ENCODE data around the gene SLC27A3.

Gene SLC27A3

DNA sequence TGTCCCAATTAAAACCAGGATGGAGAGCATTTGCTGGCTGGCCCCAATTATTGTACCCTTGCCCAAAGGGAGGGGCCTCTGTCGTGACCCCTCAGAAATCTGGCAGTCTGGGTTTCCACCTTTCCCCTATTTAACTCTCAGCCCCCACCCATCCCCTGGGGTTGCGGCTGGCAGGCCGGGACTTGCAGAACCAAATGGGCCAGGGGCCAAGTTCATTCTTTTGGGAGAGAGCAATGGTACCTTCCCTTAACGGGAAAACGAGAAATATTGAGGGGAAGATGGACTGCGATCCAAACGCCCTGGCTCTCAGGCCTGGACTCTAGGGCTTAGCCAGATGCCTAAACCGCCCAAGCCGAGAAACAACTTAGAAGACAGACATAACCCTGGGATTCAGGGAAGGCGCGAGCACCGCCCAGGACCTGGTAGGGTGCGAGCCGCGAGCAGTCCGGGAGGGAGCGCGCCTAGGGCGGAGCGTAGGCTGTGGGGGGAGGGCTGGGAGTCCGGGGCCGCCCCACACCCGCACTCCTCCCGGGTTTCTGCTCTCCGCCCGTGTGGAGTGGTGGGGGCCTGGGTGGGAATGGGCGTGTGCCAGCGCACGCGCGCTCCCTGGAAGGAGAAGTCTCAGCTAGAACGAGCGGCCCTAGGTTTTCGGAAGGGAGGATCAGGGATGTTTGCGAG lies at the start of gene SLC27A3:
SLC27A3 (plus strand) TSS at position 628 of the 678 bp plus-strand sequence. CDS start 91 bp downstream, outside the sequence.
- no peak for DNase-seq

DNA sequence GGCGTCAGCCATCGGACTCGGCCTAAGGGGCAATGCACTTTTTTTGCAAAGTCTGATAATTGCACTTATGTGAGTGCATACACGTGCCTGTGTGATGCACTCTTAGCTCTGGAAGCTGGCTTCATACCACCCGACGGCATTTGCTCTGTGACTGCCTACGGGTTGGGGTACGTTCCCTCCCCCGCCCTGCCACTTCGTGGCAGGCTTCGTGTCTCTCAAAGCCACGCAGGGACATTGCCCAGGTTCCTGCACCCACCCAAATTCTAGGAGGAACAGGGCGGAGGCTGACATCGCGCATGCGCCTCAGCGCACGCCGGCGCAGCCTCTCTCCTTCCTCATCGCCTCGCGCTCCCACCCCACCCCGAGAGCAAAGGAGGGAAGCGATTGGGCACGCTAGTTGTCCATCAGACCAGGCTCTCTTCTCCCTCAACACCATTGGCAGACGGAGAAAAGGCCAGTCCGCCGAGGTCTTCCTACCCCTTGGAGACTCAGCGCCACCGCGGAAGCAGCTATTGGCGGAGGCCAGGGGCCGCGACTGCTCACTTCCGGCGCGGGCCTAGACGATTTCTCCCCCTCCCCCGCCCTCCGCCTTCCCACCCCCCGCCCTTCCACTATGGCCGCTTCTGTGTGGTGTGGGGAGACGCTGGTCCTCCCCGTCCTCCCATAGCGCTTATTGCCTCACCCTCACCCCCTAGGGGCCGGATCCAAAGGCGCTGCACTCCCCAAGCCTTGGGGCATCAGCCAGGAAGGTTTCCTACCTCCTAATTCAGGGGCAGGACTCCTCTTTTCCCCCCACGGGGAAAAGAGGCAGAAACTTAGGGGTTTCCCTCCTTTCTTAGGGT lies 47.5 kb upstream of the SLC27A3 start, which contains the start of gene INTS3:
INTS3 (plus strand) TSS at position 588 of the 842 bp plus-strand sequence. CDS start 585 bp downstream, outside the sequence.
- DNase-seq, result peak; percentile 100

DNA sequence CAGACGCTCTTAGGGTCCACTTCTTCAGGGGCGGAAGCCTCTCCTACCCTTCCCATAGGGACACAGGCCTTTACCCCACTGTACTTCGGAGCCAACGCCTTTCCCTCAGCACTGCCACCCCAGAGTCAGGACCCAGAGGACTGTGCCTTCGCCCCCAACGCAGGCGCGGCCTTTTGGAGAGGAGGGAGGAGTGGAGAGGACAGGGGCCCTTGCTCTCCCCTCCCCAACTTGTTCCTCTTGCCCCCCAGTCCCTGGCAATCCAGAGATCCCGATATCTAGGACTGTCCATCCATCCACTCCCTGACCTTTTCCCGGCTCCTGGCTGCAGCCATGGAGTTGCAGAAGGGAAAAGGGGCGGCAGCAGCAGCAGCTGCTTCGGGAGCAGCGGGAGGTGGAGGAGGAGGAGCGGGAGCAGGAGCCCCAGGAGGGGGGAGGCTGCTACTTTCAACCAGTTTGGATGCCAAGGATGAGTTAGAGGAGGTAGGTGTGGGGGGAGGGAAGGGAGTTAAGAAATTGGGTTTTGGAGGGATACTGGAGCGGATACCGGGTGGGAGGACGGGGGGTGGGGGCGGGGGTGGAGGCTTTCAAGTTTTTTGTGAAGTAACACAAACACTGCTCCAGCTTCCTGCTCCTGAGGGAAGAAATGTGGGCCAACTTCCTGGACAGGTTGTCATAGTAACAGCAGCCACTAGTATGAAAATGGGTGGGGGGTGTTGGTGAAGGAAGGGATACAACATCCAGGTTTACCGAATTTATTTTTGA lies 46.7 kb upstream of the SLC27A3 start:
- DNase-seq, result no peak

- DNase-seq, result no peak
Observed at GRCh38 chr1:153730468-153730988, 44.7 kb upstream of the SLC27A3 start.

GRCh38 chr1:153733970-153734369 lies 41.2 kb upstream of the SLC27A3 start:
- DNase-seq, result no peak

DNA sequence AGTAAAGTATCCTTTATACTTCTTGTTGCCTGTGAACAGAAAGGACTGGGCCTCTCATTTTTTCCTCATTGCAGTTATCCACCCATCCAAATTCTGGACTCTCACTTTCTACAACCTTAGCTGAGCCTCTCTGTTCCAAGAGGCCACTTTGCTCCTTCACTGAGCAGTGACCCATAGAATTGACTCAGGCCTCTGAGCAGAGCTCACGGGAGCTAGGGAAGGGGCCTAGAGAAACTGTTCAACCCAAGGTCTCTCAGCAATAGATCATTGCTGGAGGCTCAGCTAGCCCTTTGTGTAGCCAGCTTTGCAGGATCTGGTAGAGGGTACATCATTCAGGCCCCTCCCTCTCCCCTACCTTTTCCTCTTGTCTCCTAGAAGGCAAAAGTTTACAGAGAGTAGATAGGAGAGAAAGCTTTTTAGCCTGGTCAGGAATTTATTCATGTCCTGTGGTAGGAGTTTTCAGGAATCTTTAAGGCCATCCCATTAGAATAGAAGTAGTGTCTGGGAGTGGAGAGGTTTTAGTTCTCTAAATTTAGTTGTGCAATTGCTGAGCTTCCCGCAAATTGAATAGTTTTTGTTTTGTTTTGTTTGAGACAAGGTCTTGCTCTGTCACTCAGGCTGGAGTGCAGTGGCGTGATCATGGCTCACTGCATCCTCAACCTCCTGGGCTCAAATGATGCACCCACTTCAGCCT lies 40.7 kb upstream of the SLC27A3 start:
- DNase-seq, result no peak

- no peak for DNase-seq
Observed at GRCh38 chr1:153735090-153735420, 40.2 kb upstream of the SLC27A3 start.

- DNase-seq, result no peak
Observed at GRCh38 chr1:153741986-153742385, 33.2 kb upstream of the SLC27A3 start.

DNA sequence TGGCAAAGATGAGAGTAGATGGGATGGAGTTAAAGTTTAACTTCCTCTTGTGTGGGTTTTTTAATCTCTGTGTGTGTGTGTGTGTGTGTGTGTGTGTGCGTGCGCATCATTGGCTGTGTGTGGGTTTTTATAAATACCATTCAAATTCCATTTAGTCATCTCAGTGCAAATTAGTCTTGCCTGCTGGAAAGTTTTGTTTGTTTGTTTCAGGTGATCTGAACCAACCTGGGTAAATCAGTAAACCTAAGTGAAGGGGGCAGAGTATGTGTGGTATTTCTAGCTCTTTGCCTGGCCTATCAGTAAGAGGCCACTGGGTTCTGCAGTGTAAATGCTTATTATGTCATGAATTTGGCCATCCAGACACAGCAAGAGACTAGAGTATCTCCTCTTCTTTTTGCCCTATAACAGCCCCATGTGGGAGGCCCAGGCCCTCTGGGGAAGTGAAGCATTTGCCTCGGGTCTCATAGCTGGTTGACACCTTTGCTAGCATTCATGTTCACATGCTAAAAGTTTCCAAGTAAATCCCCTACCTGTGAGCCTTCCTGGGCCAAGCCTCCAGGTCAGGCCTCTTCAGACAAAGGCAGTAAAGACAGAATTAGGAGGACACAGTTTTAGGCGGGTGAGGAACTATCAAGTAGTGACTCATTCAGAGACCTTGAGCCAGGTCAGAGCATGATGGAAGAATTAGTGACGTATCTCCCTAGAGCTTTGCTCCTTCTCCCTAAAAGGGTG lies 32.6 kb upstream of the SLC27A3 start:
- DNase-seq, result no peak

GRCh38 chr1:153745417-153745816 lies 29.8 kb upstream of the SLC27A3 start:
- no peak for DNase-seq

DNA sequence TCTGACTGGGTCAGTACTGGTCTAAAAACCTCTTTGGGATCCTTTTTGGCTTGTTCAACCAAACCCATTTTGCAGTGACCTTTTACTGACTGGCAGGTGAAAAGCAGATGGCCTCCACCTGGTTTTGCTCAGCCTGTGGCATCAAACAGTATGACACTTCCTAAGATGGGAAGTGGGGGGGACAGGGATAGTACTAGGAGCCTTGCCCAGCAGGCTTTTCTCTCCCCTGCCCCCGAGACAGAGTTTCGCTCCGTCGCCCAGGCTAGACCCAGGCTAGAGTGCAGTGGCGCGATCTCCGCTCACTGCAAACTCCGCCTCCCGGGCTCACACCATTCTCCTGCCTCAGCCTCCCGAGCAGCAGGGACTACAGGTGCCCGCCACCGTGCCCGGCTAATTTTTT lies 29.0 kb upstream of the SLC27A3 start:
- DNase-seq, result no peak

DNA sequence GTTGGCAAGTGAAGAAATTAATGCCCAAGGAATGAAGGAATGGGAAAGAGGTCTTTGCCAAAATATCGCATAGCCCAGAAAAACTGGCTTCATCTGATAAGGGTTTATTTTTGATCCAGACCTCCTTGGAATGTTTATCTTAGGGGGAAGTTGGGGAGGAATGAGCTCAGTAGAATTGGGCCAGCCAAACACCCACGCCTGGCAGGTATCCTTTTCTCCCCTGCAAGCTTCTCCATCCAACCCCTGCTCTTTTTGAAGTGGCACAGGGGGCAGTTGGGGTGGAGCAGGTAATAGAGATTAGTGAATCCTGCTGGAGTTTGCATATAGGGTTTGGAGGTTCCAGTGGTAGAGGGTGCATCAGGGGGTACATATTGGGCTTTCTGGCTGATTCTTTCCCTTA lies 26.3 kb upstream of the SLC27A3 start:
- no peak for DNase-seq

- peak; percentile 57 for DNase-seq
Observed at GRCh38 chr1:153749408-153750005, 25.7 kb upstream of the SLC27A3 start.

- DNase-seq, result no peak
Observed at GRCh38 chr1:153750026-153750995, 24.9 kb upstream of the SLC27A3 start.

GRCh38 chr1:153752072-153752471 lies 23.1 kb upstream of the SLC27A3 start:
- DNase-seq, result no peak

DNA sequence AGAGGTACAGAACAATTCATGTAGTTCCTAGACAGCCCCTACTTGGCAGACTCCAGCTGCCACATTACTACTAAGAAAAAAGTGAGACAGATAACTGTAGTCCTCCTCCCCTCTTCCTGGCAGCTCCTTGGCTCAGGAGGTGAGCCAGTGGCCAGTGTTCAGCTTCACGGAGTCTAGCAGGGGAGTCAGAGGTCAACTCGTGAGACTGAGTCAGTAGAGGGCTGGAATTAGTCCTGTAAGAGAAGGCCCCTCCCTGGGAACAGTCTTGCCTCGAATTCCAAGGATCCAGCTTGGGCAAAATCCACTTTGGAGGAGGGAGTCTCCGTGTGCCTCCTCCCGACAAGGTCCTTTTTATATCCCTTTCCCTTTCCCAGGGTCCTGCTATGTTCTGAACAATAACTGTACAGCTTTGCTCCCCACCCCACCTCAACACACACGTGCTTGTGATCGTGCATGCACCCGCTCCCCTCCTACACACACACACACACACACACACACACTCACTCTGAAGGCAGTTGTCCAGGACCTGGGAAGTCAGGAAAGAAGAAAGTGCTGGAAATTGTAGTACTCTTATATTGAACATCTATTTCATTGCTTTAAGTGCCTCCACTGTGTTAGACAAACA lies 22.5 kb upstream of the SLC27A3 start:
- DNase-seq, result no peak

GRCh38 chr1:153754266-153754665 lies 20.9 kb upstream of the SLC27A3 start:
- DNase-seq, result no peak

DNA sequence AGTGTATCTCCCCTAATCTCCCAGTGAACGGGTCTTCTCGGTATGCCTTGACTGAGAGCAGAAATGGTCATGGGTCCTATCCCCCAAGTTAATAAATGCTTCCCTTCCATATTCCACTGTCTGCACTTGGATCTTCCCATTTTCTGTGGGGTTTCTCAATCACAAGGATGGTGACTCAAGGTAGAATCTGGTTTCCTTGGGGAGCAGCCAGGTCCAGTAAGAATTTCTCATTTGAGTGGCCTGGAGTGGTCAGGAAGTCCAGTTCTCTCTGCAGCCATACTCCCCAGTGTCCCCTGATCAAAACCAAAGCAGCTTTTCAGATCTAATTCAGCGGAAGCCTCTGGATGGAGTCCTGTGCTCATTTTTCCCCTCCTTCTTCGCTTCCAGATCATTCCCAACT lies 14.8 kb upstream of the SLC27A3 start:
- no peak for DNase-seq

DNA sequence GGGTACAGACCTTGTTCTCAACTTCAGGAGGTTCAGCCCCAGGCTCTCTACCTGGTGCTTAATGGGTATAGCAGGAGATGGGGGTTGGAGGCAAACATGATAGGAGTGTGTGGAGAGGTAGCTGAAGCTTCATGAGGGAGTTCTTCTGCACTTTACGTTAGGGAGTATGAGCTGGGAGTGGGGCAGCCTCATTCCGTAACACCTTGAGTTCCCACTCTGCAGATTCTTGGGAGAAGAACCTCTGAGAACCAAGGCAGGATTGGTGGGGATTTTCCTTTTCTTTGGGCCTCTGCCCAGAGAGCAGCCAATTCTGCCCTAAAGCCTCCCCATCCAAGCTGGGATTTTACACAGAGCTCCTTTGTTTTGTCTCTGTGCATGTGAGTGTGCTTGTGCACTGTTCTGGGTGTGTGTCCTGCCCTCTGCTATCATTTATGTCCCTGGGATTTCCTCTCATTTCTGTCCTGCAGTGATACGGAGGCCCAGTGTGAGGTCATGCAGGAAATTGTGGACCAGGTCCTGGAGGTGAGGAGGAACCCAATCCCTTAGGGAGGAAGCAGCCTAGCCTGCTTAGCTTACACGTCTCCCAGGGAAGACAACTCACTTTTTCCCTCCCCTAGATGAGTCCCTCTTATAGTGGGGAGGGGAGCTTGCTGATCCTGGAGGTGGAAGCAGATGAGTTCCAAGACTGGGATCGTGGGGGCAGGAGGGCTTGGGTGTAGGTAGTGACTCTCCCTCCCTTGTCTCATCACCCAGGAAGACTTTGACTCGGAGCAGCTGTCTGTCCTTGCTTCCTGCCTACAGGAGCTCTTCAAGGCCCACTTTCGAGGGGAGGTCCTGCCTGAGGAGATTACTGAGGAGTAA lies 11.6 kb upstream of the SLC27A3 start:
- DNase-seq, result no peak

All from SIG-M5 (cell line).